Measurements from ENCODE around the gene ASB13. TPM values are rescaled to one million over a fixed set of nuclear protein-coding genes. Genes with fewer than 3 reads are reported as not detected.
A peak's percentile ranks its signal among the peaks of the same experiment; 100 is the strongest.

ASB13 gene
- total and polyA plus RNA-seq, 2 donors (not counting 1 experiment from before 2014, with no cell fraction given), result 2.5 to 4.4 TPM

DNA sequence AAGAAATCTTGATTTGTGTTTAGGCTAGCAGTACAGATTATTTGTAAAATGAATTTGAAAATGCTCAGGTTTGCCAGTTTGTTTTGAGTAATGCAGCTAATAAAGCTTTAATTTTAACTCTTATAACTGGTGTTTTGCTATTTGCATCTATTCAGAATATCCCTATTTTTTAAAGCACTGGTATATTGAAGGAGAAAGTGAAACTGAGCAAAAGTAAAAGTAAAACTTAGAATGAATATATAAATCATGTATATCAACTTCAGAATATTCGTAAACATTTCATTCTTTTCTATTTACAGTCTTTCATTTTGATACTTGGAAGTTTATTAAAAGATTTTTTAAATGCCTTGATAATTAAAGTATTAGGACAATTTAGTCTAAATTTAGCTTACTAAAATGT is 44.5 kb upstream of the ASB13 start:
- TF ChIP-seq, protein P1, sequence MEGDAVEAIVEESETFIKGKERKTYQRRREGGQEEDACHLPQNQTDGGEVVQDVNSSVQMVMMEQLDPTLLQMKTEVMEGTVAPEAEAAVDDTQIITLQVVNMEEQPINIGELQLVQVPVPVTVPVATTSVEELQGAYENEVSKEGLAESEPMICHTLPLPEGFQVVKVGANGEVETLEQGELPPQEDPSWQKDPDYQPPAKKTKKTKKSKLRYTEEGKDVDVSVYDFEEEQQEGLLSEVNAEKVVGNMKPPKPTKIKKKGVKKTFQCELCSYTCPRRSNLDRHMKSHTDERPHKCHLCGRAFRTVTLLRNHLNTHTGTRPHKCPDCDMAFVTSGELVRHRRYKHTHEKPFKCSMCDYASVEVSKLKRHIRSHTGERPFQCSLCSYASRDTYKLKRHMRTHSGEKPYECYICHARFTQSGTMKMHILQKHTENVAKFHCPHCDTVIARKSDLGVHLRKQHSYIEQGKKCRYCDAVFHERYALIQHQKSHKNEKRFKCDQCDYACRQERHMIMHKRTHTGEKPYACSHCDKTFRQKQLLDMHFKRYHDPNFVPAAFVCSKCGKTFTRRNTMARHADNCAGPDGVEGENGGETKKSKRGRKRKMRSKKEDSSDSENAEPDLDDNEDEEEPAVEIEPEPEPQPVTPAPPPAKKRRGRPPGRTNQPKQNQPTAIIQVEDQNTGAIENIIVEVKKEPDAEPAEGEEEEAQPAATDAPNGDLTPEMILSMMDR (IDR thresholded peaks at IDR 0.05), result no peak
- TF ChIP-seq EZH2 (IDR thresholded peaks at IDR 0.05; ENCODE audit: borderline replicate concordance, insufficient read depth, low read depth, low read length, poor library complexity, severe bottlenecking), result no peak
- peak overlapping the region in 3 of 5 experiments; percentile 25 to 60 (median 26) for H3K4me3 ChIP-seq (ENCODE audit: control extremely low read depth in 1 of 5, extremely low read depth in 1 of 5, insufficient read depth in 1 of 5, low read depth in 2 of 5, low read length in 4 of 5)
- peaks cover 6% of the 10 kb centered on the region for H4K20me1 ChIP-seq (ENCODE audit: control insufficient read depth, insufficient read depth, low read length, poor library complexity, severe bottlenecking)
- peak overlapping the region in 1 of 2 donors; percentile 43 for H3K27ac ChIP-seq (ENCODE audit: low read length in 2 of 2)
- ChIA-PET POLR2A (no interaction called here), CTCF (interaction anchor here (0.5 to 1.2 kb wide), 3 partner anchors 14 to 434 kb away, joined by 3 read pairs; no protein-coding TSS in a partner anchor)
- H3K9me3 ChIP-seq (ENCODE audit: control extremely low read depth in 1 of 3, control insufficient read depth in 2 of 3, insufficient read depth in 1 of 3, low read length in 2 of 3), result no peaks in the 10 kb centered on the region
- Mint-ChIP-seq H3K4me3 (peak overlapping the region; percentile 17), H3K27me3 (no peaks in the 10 kb centered on the region), H3K4me1 (peaks cover 51% of the 10 kb centered on the region), H3K9me3 (ENCODE audit: insufficient read depth) (no peaks in the 10 kb centered on the region), H3K27ac (no peak overlapping the region)
- DNase-seq (no peak), ATAC-seq (ENCODE audit: low read depth) (no peak)
- WGBS (ENCODE audit: insufficient coverage), result no CpG with 5 or more reads among the region's 1 CpG
- peak overlapping the region; percentile 69 for H3K4me2 ChIP-seq (replicated peaks; ENCODE audit: low read depth, low read length, poor library complexity, severe bottlenecking)
- H3K36me3 ChIP-seq (replicated peaks in 1 of 2; ENCODE audit: control extremely low read depth in 1 of 2, control insufficient read depth in 1 of 2, extremely low read depth in 1 of 2, insufficient read depth in 2 of 2, low read length in 1 of 2), result no peaks in the 10 kb centered on the region
- H3K4me1 ChIP-seq (ENCODE audit: control insufficient read depth in 2 of 2, insufficient read depth in 2 of 2, low read length in 2 of 2), result peaks cover 4 to 27% of the 10 kb centered on the region in 2 donors
- H2AFZ ChIP-seq (ENCODE audit: insufficient read depth, low read depth, low read length, poor library complexity, severe bottlenecking), result no peak overlapping the region
- intact Hi-C loops (cut with micrococcal nuclease), result loop anchor here (2.0 kb wide), 1 partner anchor 26 kb away; the partner anchor contains the start of gene TASOR2
- no peaks in the 10 kb centered on the region for H3K27me3 ChIP-seq (replicated peaks in 1 of 4; ENCODE audit: control extremely low read depth in 1 of 4, control insufficient read depth in 3 of 4, insufficient read depth in 4 of 4, low read length in 3 of 4)
- H3K9ac ChIP-seq (ENCODE audit: low read length), result peak overlapping the region; percentile 53
- H3K79me2 ChIP-seq (ENCODE audit: control insufficient read depth, insufficient read depth, low read length), result peaks cover 89% of the 10 kb centered on the region

DNA sequence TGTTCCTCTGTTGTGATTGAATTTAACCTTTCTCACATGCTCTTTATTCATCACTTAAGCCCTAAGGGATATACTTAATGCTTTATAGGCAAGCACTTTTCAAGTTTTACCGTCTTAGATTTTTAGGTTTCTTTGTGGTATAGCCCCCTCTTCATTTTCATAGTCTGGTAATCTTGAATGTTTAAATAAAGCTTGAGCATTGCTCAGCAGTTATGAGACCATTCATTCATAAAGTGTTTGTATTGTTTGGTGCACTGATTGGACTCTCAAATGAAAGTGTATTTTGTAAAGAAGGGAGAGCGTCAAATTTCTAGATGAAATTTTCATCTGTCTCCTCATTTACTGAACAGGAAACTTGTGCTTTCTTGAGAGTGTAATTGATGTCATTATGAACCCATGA is 43.5 kb upstream of the ASB13 start:
- H2AFZ ChIP-seq (ENCODE audit: insufficient read depth, low read depth, low read length, poor library complexity, severe bottlenecking), result no peak overlapping the region
- peak overlapping the region; percentile 69 for H3K4me2 ChIP-seq (replicated peaks; ENCODE audit: low read depth, low read length, poor library complexity, severe bottlenecking)
- H3K27ac ChIP-seq (ENCODE audit: low read length in 2 of 2), result peak overlapping the region in 1 of 2 donors; percentile 53
- peaks cover 4 to 27% of the 10 kb centered on the region in 2 donors for H3K4me1 ChIP-seq (ENCODE audit: control insufficient read depth in 2 of 2, insufficient read depth in 2 of 2, low read length in 2 of 2)
- Mint-ChIP-seq H3K9me3 (ENCODE audit: insufficient read depth) (no peaks in the 10 kb centered on the region), H3K4me1 (peaks cover 50% of the 10 kb centered on the region), H3K27ac (peak overlapping the region; percentile 1), H3K27me3 (no peaks in the 10 kb centered on the region), H3K4me3 (peak overlapping the region; percentile 38)
- intact Hi-C loops (cut with micrococcal nuclease), result loop anchor here (1.0 to 2.0 kb wide), 2 partner anchors 25 to 268 kb away; partner anchors contain the start of gene TASOR2
- H3K4me3 ChIP-seq (ENCODE audit: control extremely low read depth in 1 of 5, extremely low read depth in 1 of 5, insufficient read depth in 1 of 5, low read depth in 2 of 5, low read length in 4 of 5), result no peak overlapping the region
- TF ChIP-seq, protein P1 (IDR thresholded peaks at IDR 0.05), result no peak
- no peak for TF ChIP-seq EZH2 (IDR thresholded peaks at IDR 0.05; ENCODE audit: borderline replicate concordance, insufficient read depth, low read depth, low read length, poor library complexity, severe bottlenecking)
- H3K27me3 ChIP-seq (replicated peaks in 1 of 4; ENCODE audit: control extremely low read depth in 1 of 4, control insufficient read depth in 3 of 4, insufficient read depth in 4 of 4, low read length in 3 of 4), result no peaks in the 10 kb centered on the region
- ATAC-seq (ENCODE audit: low read depth) (no peak), DNase-seq (no peak)
- ChIA-PET POLR2A (no interaction called here), CTCF (interaction anchor here (2.1 kb wide), 1 partner anchor 17 kb away, joined by 7 read pairs; no protein-coding TSS in a partner anchor)
- H3K36me3 ChIP-seq (replicated peaks in 1 of 2; ENCODE audit: control extremely low read depth in 1 of 2, control insufficient read depth in 1 of 2, extremely low read depth in 1 of 2, insufficient read depth in 2 of 2, low read length in 1 of 2), result no peaks in the 10 kb centered on the region
- H3K9ac ChIP-seq (ENCODE audit: low read length), result no peak overlapping the region
- no CpG with 5 or more reads among the region's 2 CpGs for WGBS (ENCODE audit: insufficient coverage)
- H4K20me1 ChIP-seq (ENCODE audit: control insufficient read depth, insufficient read depth, low read length, poor library complexity, severe bottlenecking), result peaks cover 6% of the 10 kb centered on the region
- H3K9me3 ChIP-seq (ENCODE audit: control extremely low read depth in 1 of 3, control insufficient read depth in 2 of 3, insufficient read depth in 1 of 3, low read length in 2 of 3), result no peaks in the 10 kb centered on the region
- peaks cover 89% of the 10 kb centered on the region for H3K79me2 ChIP-seq (ENCODE audit: control insufficient read depth, insufficient read depth, low read length)
